Mammary epithelial cell (primary cell): ENCODE data around the gene SIX4.

ENCODE experiments used
- EZH2 ChIP-seq: IDR thresholded peaks from 2 replicates; pipeline ENCODE4 v1.6.1; 2012; ENCODE audit warnings: low read length, inconsistent platforms, borderline replicate concordance
- TF ChIP-seq, protein P1 (sequence below), 2 donors: IDR thresholded peaks in 1 of 2; conservative IDR thresholded peaks in 1 of 2; 2 replicates each; pipeline ENCODE4 v1.5.1; 2011 to 2012; ENCODE audit warnings: inconsistent platforms in 2 of 2, low read length in 2 of 2, mild to moderate bottlenecking in 2 of 2, control low read depth in 1 of 2, low read depth in 1 of 2; ENCODE audit not compliant: insufficient read depth in 1 of 2; ENCODE audit errors: extremely low read depth in 1 of 2

DNA sequence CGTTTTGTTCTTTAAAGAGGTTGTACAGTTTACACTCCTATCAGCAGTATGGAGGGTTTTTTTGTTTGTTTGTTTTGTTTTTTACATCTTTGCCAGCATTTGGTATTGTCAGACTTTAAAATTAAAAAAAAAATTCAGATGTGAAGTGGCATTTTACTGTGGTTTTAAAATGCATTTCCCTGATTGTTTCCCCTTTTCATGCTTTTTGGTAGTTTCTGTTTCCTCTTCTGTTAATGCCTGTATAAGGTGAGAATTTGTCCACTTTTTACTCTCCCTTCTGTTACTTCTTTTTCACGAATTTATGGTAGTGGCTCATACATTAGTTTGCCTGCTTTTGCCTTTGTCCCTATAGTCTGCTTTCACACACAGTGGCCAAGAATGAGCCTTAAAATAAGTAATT lies 47.0 kb upstream of the SIX4 start:
- no peak for TF ChIP-seq EZH2
- TF ChIP-seq, protein P1, sequence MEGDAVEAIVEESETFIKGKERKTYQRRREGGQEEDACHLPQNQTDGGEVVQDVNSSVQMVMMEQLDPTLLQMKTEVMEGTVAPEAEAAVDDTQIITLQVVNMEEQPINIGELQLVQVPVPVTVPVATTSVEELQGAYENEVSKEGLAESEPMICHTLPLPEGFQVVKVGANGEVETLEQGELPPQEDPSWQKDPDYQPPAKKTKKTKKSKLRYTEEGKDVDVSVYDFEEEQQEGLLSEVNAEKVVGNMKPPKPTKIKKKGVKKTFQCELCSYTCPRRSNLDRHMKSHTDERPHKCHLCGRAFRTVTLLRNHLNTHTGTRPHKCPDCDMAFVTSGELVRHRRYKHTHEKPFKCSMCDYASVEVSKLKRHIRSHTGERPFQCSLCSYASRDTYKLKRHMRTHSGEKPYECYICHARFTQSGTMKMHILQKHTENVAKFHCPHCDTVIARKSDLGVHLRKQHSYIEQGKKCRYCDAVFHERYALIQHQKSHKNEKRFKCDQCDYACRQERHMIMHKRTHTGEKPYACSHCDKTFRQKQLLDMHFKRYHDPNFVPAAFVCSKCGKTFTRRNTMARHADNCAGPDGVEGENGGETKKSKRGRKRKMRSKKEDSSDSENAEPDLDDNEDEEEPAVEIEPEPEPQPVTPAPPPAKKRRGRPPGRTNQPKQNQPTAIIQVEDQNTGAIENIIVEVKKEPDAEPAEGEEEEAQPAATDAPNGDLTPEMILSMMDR (conservative IDR thresholded peaks at IDR 0.05 in 1 of 2, IDR thresholded peaks at IDR 0.05 in 1 of 2; ENCODE audit: extremely low read depth in 1 of 2, insufficient read depth in 1 of 2, low read depth in 1 of 2, low read length in 2 of 2) = no peak
